GM12864 (cell line): ENCODE results near the gene TIGD3.

Experiments
- DNase-seq: peaks from one replicate; pipeline ENCODE4 v3.0.0-alpha.2; 2011; ENCODE audit warnings: low read depth
- H3K4me3 ChIP-seq: 2 replicates; pipeline ENCODE4 v1.5.1; 2011; ENCODE audit warnings: mild to moderate bottlenecking, low read depth, low read length, control low read depth
- TF ChIP-seq, protein P1 (sequence below): IDR thresholded peaks from 2 replicates; pipeline ENCODE4 v1.5.1; 2011; ENCODE audit warnings: low read depth, mild to moderate bottlenecking, moderate library complexity, low read length, control low read depth, inconsistent platforms; ENCODE audit errors: missing control alignments

The TIGD3 gene

DNA sequence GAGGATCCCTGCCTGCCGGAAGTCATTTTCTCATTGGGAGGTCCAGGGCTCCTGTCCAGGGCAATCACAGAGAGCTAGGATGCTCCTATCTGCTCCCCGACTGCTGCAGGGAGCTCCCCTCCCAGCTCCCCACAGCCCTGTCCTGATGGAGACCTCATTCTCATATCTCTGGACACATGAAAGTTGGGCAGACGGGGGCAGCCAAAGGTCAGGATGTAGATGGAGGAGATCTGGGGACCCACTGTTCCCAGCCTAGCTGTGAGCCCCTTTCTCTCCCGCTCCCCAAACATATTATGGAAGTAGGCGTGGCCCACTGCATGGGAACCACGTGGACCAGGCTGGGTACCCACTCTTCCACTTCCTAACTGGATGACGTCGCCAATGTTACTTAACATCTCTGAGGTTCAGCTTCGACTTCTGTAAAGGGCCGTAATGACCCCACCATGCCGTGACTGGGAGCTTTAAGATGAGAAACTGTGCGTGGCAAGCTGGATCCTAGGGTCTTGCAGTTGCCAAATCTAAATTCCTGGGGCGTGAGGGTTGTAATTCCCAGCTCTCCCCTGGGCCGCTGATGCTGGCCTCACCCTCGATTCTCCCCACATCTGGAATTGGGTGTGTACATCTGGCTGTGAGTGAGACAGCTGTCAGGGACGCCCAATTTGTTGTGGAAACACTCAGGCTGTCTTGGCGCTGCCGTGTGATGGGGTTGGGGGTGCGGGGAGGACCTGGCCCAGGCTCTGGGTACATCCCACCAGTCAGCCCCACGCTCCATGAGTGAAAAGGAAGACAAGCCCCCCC, 38.1 kb upstream of the TIGD3 start:
- H3K4me3 ChIP-seq: no peak overlapping the region
- no peak for DNase-seq
- TF ChIP-seq, protein P1, sequence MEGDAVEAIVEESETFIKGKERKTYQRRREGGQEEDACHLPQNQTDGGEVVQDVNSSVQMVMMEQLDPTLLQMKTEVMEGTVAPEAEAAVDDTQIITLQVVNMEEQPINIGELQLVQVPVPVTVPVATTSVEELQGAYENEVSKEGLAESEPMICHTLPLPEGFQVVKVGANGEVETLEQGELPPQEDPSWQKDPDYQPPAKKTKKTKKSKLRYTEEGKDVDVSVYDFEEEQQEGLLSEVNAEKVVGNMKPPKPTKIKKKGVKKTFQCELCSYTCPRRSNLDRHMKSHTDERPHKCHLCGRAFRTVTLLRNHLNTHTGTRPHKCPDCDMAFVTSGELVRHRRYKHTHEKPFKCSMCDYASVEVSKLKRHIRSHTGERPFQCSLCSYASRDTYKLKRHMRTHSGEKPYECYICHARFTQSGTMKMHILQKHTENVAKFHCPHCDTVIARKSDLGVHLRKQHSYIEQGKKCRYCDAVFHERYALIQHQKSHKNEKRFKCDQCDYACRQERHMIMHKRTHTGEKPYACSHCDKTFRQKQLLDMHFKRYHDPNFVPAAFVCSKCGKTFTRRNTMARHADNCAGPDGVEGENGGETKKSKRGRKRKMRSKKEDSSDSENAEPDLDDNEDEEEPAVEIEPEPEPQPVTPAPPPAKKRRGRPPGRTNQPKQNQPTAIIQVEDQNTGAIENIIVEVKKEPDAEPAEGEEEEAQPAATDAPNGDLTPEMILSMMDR: no peak

DNA sequence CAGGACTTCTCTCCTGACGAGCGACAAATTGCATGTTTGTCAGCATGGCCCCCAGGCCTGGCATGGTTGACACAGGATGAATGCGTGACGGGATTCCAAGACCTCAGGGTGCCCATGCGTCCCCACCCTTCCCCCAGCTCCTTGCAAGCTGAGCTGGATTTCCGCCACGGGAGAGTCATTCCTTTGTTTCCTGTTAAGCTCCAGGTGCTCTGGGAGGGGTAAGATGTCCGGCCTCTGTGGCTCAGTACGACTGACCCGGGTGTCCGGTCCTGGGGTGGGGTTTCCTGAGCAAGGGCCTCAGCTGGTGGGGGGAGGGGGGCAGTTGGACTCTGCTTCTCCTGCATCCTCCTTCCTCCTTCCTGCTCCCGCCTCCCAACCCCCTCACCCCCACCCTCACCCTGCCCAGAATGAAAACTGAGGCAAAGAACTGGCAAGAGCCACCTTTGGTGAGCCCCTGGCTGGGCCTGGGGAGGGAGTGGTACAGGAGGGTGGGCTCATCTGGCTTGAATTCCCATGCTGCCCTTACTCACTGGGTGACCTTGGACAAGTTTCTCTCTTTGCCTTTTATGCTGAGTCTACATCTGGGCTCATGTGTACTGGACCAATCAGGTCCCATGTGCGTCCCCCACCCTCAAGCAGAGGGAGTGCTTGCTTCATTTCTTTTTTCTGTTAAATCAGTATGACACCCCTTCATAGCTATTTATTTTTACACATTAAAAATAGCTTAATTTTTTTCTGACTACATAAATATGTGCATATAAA, 37.3 kb upstream of the TIGD3 start:
- no peak for DNase-seq
- H3K4me3 ChIP-seq: no peak overlapping the region
- TF ChIP-seq, protein P1: no peak

DNA sequence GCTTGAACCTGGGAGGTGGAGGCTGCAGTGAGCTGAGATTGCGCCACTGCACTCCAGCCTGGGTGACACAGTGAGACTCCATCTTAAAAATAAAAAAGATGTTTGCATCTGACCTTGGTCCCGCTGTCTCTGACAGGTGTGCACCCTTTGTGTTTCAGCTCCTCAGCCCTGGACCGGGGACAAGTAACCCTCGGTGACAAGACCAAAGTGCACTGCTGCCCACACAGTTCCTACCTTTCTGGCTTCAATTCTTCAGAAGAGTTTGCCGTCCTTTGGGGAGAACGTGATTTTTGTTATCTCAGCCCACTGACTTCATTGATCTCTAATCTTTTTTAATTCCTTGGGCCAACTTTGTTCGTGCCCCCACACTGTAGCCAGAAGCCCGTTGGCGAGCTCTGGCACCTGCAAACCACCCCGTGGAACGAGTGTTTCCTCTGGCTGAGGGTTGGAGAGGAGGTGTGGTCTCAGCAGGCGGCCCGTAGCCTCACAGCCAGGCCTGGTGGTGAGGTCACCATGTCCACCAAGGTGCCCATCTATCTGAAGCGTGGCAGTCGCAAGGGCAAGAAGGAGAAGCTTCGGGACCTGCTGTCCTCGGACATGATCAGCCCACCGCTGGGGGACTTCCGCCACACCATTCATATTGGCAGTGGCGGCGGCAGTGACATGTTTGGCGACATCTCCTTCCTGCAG, 34.0 kb upstream of the TIGD3 start:
- TF ChIP-seq, protein P1: no peak
- no peak for DNase-seq

DNA sequence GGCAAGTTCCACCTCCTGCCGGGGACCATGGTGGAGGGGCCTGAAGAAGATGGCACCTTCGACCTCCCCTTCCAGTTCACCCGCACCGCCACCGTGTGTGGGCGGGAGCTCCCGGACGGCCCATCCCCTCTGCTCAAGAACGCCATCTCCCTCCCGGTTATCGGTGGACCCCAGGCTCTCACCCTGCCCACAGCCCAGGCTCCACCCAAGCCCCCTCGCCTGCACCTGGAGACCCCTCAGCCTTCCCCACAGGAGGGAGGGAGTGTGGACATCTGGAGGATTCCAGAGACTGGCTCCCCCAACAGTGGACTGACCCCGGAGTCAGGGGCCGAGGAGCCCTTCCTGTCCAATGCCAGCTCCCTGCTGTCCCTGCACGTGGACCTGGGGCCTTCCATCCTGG, 33.5 kb upstream of the TIGD3 start:
- TF ChIP-seq, protein P1: no peak
- DNase-seq: no peak
- no peak overlapping the region for H3K4me3 ChIP-seq

More for the DNA sequence above, 34.0 kb upstream of the TIGD3 start:
- H3K4me3 ChIP-seq: no peak overlapping the region

DNA sequence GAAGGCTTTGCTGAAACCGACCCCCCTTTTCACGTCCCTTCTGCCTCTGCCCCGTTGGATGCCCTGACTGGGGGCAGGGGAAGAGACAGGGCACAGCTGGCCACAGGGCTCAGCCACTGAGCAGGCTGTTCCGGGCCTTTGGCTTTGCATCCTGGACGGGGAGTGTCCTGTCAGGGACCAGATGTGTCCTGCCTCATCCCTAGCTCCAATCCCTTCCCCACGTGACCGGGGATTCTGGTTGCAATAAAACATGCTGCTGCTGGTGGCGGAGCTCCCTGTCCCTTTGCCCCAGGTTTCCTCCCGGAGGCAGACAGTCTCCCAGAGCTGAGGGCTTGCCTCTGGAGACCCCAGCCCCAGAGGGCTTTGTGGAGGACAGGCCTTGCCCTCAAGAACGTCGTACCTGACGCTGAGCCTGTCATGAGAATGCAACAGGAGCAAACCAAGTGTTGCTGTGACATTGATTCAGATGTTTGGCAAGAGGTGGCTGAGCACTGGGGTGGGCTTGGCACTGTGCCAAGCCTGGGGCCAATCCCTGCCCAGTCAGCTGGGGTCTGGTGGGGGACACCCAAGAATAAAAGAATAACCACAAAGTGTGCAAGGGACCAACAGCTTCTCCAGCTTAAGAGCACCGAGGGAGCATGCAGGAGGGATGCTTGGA, 32.6 kb upstream of the TIGD3 start:
- TF ChIP-seq, protein P1: no peak
- no peak overlapping the region for H3K4me3 ChIP-seq
- DNase-seq: no peak

DNA sequence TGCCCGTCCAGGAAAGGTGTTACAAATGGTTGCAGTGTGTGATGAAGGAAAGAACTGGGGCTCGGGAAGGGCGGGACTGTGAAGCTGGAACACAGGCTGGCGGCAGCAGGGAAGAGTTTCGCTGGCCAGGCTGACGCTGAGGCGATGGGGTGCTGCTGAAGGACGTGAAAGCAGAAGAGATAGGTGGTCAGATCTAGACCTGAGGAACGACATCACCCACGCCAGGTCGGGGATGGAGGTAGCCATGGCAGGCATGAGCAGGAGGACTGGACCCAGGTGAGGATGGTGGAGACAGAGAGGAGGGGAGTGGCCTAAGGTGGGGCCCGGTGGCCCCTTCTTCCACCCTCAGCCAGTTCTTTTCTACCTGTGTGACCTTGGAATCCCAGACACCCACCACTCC, 30.7 kb upstream of the TIGD3 start:
- no peak for DNase-seq
- H3K4me3 ChIP-seq: no peak overlapping the region
- TF ChIP-seq, protein P1: no peak
